Body of pancreas (tissue), 4 donors: Measurements from ENCODE around the gene MXRA5. TPM values are rescaled to one million over a fixed set of nuclear protein-coding genes. Genes with fewer than 3 reads are reported as not detected.

Source experiments
- ATAC-seq: fragments of 150-250 bp; one replicate; pipeline ENCODE4 v1.9.1; 2016
- DNase-seq, 4 donors: peaks; one replicate each; pipeline ENCODE4 v3.0.0-alpha.2; 2019
- H3K27ac ChIP-seq, 4 donors: fragments of 200-600 bp; sonication (generic); 1 replicate in 3 of 4; 2 replicates in 1 of 4; pipeline versions ENCODE4 v1.5.1 to v1.6.1; 2016 to 2019; ENCODE audit warnings: mild to moderate bottlenecking in 1 of 4, mixed read lengths in 1 of 4, moderate library complexity in 1 of 4
- H3K27me3 ChIP-seq, 2 donors: fragments of 200-600 bp; sonication (generic); one replicate each; pipeline ENCODE4 v1.6.0; 2016; ENCODE audit warnings: mild to moderate bottlenecking in 1 of 2
- H3K36me3 ChIP-seq, 2 donors: fragments of 200-600 bp; sonication (generic); replicated peaks in 1 of 2; 2 replicates each; pipeline ENCODE4 v1.5.1; 2016; ENCODE audit warnings: low read depth in 2 of 2; ENCODE audit not compliant: insufficient read depth in 1 of 2
- H3K4me1 ChIP-seq: fragments of 200-600 bp; sonication (generic); one replicate; pipeline ENCODE4 v1.6.0; 2016
- H3K4me3 ChIP-seq, 2 donors: fragments of 200-600 bp; sonication (generic); 1 replicate in 1 of 2; 2 replicates in 1 of 2; pipeline ENCODE4 v1.5.1; 2016 to 2019
- H3K9me3 ChIP-seq, 3 donors: fragments of 200-600 bp; sonication (generic); 1 replicate in 2 of 3; 2 replicates in 1 of 3; pipeline ENCODE4 v1.5.1; 2016
- POLR2A ChIP-seq, 3 donors: fragments of 450-650 bp; IDR thresholded peaks; one replicate each; pipeline ENCODE4 v1.6.1; 2016; ENCODE audit warnings: antibody characterized with exemption in 3 of 3, mild to moderate bottlenecking in 2 of 3
- WGBS, 2 donors: methylation state at CpG; one replicate each; pipeline ENCODE4 v1.1.5; 2017; 5-methylcytosine and 5-hydroxymethylcytosine counted together
- intact Hi-C: fragments of 100-400 bp; cut with DNase I; formaldehyde crosslinking; loops from one replicate; pipeline ENCODE4 v1.15.1; 2023
- total RNA-seq, 2 donors: library from RNA; depleted of rRNA; stranded (reverse); fragments of >200 nt; gene quantifications; one replicate each; pipeline ENCODE4 v1.1.0, GENCODE V29; 2016
- TF ChIP-seq, protein P1 (sequence below), 7 experiments: fragments of 450-650 bp in 4 of 7; fragments of 200-600 bp in 3 of 7; sonication (generic) in 3 of 7; IDR thresholded peaks; one replicate each; pipeline ENCODE4 v1.5.1; 2016 to 2019; ENCODE audit warnings: antibody characterized with exemption in 7 of 7

MXRA5 gene
- total RNA-seq, 2 donors from 2014 or later: 1.6 to 3.3 TPM

DNA sequence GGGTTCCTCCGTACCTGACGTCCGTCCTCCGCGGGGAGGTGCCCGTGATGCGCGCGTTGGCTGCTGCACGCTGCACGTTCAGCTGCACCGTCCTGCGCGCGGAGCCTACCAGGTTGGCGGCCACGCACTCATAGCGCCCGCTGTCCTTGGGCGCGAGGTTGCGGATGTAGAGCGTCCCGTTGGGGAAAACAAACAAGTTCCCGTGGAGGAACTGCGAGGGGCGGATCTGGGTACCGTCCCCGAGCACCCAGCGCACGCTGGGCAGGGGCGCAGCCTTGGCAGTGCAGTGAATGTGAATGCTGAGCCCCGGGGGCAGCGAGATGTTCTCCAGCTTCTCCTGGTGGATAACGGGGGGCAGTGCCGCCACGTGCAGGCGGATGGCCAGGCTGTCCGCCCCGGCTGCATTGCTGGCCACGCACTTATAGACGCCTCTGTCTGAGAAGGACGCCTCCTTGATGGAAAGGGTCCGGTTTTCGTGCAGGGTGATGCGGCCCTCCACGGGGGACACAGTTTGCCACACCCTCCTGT is 29.2 kb downstream of the MXRA5 start:
- WGBS, 2 donors: 93 to 100% methylated on average over 2 to 29 of the region's 47 CpGs
- ATAC-seq (no peak), DNase-seq (no peak)
- intact Hi-C loops: no loop called here
- Histone ChIP-seq H3K27ac (no peak overlapping the region), H3K9me3 (no peaks in the 10 kb centered on the region), H3K4me3 (no peak overlapping the region), H3K36me3 (no peaks in the 10 kb centered on the region), H3K27me3 (no peaks in the 10 kb centered on the region), H3K4me1 (no peaks in the 10 kb centered on the region)
- no peak for TF ChIP-seq POLR2A (IDR thresholded peaks at IDR 0.05)
- TF ChIP-seq, protein P1, sequence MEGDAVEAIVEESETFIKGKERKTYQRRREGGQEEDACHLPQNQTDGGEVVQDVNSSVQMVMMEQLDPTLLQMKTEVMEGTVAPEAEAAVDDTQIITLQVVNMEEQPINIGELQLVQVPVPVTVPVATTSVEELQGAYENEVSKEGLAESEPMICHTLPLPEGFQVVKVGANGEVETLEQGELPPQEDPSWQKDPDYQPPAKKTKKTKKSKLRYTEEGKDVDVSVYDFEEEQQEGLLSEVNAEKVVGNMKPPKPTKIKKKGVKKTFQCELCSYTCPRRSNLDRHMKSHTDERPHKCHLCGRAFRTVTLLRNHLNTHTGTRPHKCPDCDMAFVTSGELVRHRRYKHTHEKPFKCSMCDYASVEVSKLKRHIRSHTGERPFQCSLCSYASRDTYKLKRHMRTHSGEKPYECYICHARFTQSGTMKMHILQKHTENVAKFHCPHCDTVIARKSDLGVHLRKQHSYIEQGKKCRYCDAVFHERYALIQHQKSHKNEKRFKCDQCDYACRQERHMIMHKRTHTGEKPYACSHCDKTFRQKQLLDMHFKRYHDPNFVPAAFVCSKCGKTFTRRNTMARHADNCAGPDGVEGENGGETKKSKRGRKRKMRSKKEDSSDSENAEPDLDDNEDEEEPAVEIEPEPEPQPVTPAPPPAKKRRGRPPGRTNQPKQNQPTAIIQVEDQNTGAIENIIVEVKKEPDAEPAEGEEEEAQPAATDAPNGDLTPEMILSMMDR (IDR thresholded peaks at IDR 0.05): no peak

DNA sequence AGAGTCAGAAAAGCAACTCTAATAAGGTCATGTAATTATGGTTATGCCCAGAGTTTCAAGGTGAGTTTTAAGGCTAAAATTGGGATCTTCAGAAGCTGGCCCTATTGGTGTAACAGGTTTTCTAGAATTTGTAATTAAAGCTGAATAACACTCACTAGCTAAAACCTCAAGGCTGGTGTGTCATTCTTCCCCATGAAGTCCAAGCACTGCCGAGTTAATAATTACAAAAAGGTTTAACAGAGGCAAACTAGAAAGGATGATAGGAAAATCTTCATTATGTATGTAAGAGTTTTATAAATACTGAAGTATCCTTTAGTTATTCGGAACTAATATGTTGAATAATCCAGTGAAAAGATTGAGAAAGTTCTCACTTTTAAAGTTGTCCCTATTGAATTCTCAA is 34.3 kb downstream of the MXRA5 start:
- 11 to 16% methylated on average over 2 of the region's 2 CpGs for WGBS, 2 donors
- H3K4me3 ChIP-seq: no peak overlapping the region
- H3K4me1 ChIP-seq: peaks cover 4% of the 10 kb centered on the region
- DNase-seq (no peak), ATAC-seq (no peak)
- TF ChIP-seq, protein P1 (IDR thresholded peaks at IDR 0.05): no peak
- TF ChIP-seq POLR2A (IDR thresholded peaks at IDR 0.05): no peak
- no peaks in the 10 kb centered on the region for H3K27me3 ChIP-seq
- intact Hi-C loops: no loop called here
- H3K36me3 ChIP-seq: no peaks in the 10 kb centered on the region
- no peaks in the 10 kb centered on the region for H3K9me3 ChIP-seq
- no peak overlapping the region for H3K27ac ChIP-seq

DNA sequence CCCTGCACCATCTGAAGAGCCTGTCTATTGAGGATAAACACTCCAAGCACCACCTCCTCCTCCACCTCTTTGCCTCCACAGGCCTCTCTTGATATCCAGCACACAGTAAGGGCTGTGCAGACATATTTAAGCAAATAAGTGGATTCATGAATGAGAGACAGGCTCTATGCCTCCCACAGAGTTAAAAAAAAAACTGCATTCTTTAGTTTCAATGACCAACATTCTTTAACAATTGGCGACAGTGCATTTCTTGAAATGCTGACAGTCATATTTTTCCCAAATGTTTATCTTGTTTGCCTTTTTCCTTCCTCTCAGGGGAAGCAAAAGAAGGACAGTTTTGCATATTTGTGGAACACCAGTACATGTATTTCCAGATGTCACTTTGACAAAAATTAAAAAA is 38.6 kb downstream of the MXRA5 start:
- TF ChIP-seq, protein P1 (IDR thresholded peaks at IDR 0.05): no peak
- TF ChIP-seq POLR2A (IDR thresholded peaks at IDR 0.05): no peak
- intact Hi-C loops: no loop called here
- H3K36me3 ChIP-seq: no peaks in the 10 kb centered on the region
- DNase-seq (no peak), ATAC-seq (no peak)
- no peaks in the 10 kb centered on the region for H3K9me3 ChIP-seq
- 29 to 36% methylated on average over 1 of the region's 1 CpG for WGBS, 2 donors
- peaks cover 4% of the 10 kb centered on the region for H3K4me1 ChIP-seq
- no peak overlapping the region for H3K27ac ChIP-seq
- H3K4me3 ChIP-seq: no peak overlapping the region
- no peaks in the 10 kb centered on the region for H3K27me3 ChIP-seq

- DNase-seq (no peak), ATAC-seq (no peak)
- H3K27me3 ChIP-seq: no peaks in the 10 kb centered on the region
- 70 to 100% methylated on average over 1 of the region's 1 CpG for WGBS, 2 donors
- no peaks in the 10 kb centered on the region for H3K36me3 ChIP-seq
- no peaks in the 10 kb centered on the region for H3K4me1 ChIP-seq
- no peak overlapping the region for H3K27ac ChIP-seq
- intact Hi-C loops: no loop called here
- TF ChIP-seq POLR2A (IDR thresholded peaks at IDR 0.05): no peak
- TF ChIP-seq, protein P1 (IDR thresholded peaks at IDR 0.05): no peak
- H3K4me3 ChIP-seq: no peak overlapping the region
- H3K9me3 ChIP-seq: no peaks in the 10 kb centered on the region
These were observed 46.8 kb downstream of the MXRA5 start for GRCh38 chrX:3299636-3300035.

- Histone ChIP-seq H3K27ac (no peak overlapping the region), H3K36me3 (no peaks in the 10 kb centered on the region), H3K9me3 (no peaks in the 10 kb centered on the region), H3K4me1 (no peaks in the 10 kb centered on the region), H3K4me3 (no peak overlapping the region), H3K27me3 (no peaks in the 10 kb centered on the region)
- TF ChIP-seq POLR2A (IDR thresholded peaks at IDR 0.05): no peak
- TF ChIP-seq, protein P1 (IDR thresholded peaks at IDR 0.05): no peak
- intact Hi-C loops: no loop called here
- DNase-seq (peak in 1 of 4 donors; percentile 10), ATAC-seq (no peak)
- 52% methylated on average over 5 of the region's 5 CpGs; no CpG with 5 or more reads in 1 of the 2 donors for WGBS, 2 donors
These were observed 50.7 kb downstream of the MXRA5 start for GRCh38 chrX:3295731-3296130.
